ENCODE results near the gene TMEM213.

DNA sequence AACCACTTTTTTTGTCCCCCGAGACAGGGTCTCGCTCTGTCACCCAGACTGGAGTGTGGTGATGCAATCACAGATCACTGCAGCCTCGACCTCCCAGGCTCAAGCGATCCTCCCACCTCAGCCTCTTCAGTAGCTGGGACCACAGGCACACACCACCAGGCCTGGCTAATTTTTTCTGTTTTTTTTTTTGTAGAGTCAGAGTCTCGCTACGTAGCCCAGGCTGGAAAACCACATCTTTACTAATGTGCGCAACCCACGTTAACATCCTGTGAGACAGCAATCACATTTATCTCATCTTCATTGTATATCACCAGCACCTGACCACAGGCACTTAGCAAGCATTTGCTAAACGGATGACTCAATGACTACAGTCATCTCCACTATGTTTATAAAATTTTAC lies 78.0 kb downstream of the TMEM213 start:
- TF ChIP-seq, protein P1, sequence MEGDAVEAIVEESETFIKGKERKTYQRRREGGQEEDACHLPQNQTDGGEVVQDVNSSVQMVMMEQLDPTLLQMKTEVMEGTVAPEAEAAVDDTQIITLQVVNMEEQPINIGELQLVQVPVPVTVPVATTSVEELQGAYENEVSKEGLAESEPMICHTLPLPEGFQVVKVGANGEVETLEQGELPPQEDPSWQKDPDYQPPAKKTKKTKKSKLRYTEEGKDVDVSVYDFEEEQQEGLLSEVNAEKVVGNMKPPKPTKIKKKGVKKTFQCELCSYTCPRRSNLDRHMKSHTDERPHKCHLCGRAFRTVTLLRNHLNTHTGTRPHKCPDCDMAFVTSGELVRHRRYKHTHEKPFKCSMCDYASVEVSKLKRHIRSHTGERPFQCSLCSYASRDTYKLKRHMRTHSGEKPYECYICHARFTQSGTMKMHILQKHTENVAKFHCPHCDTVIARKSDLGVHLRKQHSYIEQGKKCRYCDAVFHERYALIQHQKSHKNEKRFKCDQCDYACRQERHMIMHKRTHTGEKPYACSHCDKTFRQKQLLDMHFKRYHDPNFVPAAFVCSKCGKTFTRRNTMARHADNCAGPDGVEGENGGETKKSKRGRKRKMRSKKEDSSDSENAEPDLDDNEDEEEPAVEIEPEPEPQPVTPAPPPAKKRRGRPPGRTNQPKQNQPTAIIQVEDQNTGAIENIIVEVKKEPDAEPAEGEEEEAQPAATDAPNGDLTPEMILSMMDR (IDR thresholded peaks at IDR 0.05 in 8 of 11, conservative IDR thresholded peaks at IDR 0.05 in 3 of 11): no peak
- TF ChIP-seq POLR2A (IDR thresholded peaks at IDR 0.05): no peak
